Neural progenitor cell (in vitro differentiated cells): ENCODE data around the gene PRPSAP1.

Source experiments
- EZH2 ChIP-seq: fragments of 200-600 bp; sonication (generic); IDR thresholded peaks from 2 replicates; pipeline ENCODE4 v1.6.1; 2017; ENCODE audit warnings: antibody characterized with exemption, mild to moderate bottlenecking, moderate library complexity
- EZH2phosphoT487 ChIP-seq: fragments of 200-600 bp; sonication (generic); IDR thresholded peaks from 2 replicates; pipeline ENCODE4 v1.6.1; 2017; ENCODE audit warnings: antibody characterized with exemption
- TF ChIP-seq, protein P1 (sequence below): fragments of 200-600 bp; sonication (generic); IDR thresholded peaks from 2 replicates; pipeline ENCODE4 v1.5.1; 2017; ENCODE audit warnings: antibody characterized with exemption, mild to moderate bottlenecking

DNA sequence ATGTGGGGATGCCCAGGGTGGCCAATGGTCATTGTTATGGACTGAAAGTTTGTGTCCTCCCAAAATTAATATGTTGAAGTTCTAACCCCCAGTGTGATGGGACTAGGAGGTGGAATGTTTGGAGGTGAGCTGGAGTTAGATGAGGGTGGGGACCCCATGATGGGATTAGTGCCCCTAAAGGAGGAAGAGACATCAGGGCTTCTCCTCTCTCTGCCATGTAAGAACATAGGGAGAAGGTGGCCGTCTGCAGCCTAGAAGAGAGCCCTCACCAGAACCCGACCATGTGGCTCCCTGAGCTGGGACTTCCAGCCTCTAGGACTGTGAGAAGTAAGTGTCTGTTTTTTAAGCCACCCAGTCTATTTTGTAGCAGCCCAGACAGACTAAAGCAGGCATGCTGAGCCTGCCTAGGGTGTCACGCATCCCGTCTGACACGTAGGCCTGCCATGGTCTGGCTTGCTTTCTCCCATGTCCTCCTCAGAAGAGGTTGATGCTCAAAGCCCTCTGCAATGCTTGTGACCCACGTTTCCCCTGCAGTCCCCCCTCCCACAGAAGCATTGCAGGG is 4.0 kb upstream of the PRPSAP1 start:
- TF ChIP-seq, protein P1, sequence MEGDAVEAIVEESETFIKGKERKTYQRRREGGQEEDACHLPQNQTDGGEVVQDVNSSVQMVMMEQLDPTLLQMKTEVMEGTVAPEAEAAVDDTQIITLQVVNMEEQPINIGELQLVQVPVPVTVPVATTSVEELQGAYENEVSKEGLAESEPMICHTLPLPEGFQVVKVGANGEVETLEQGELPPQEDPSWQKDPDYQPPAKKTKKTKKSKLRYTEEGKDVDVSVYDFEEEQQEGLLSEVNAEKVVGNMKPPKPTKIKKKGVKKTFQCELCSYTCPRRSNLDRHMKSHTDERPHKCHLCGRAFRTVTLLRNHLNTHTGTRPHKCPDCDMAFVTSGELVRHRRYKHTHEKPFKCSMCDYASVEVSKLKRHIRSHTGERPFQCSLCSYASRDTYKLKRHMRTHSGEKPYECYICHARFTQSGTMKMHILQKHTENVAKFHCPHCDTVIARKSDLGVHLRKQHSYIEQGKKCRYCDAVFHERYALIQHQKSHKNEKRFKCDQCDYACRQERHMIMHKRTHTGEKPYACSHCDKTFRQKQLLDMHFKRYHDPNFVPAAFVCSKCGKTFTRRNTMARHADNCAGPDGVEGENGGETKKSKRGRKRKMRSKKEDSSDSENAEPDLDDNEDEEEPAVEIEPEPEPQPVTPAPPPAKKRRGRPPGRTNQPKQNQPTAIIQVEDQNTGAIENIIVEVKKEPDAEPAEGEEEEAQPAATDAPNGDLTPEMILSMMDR: no peak
- TF ChIP-seq EZH2phosphoT487 (no peak), EZH2 (no peak)
